ACC112 (cell line): ENCODE data around the gene TMEM86B.

Experiments
- H2AFZ ChIP-seq: fragments of 200-600 bp; sonication (generic); one replicate; pipeline ENCODE4 v1.6.0; 2017; ENCODE audit warnings: antibody characterized with exemption, low read length; ENCODE audit not compliant: unreplicated experiment
- H3K27ac ChIP-seq: fragments of 200-600 bp; sonication (generic); 2 replicates; pipeline ENCODE4 v1.5.1; 2014; ENCODE audit warnings: low read depth, mild to moderate bottlenecking, antibody characterized with exemption, low read length, moderate library complexity
- H3K27me3 ChIP-seq: fragments of 200-600 bp; sonication (generic); 2 replicates; pipeline ENCODE4 v1.6.1; 2014; ENCODE audit warnings: mild to moderate bottlenecking, antibody characterized with exemption, low read length, moderate library complexity, mixed read lengths; ENCODE audit not compliant: insufficient read depth
- H3K36me3 ChIP-seq: fragments of 200-600 bp; sonication (generic); 2 replicates; pipeline ENCODE4 v1.6.1; 2016; ENCODE audit warnings: mild to moderate bottlenecking, antibody characterized with exemption, low read length, moderate library complexity, mixed read lengths; ENCODE audit not compliant: insufficient read depth
- H3K4me1 ChIP-seq: fragments of 200-600 bp; sonication (generic); one replicate; pipeline ENCODE4 v1.6.1; 2016; ENCODE audit warnings: low read length, mixed read lengths; ENCODE audit not compliant: insufficient read depth, unreplicated experiment, control insufficient read depth
- H3K4me3 ChIP-seq: fragments of 200-600 bp; sonication (generic); 2 replicates; pipeline ENCODE4 v1.5.1; 2014; ENCODE audit warnings: mild to moderate bottlenecking, low read depth, low read length
- H3K79me2 ChIP-seq: fragments of 200-600 bp; sonication (generic); one replicate; pipeline ENCODE4 v1.6.0; 2016; ENCODE audit warnings: low read length; ENCODE audit not compliant: control insufficient read depth, unreplicated experiment, insufficient read depth

TMEM86B gene

GRCh38 chr19:55238030-55238429 is 9.5 kb upstream of the TMEM86B start:
- Histone ChIP-seq H3K27ac (no peak overlapping the region), H2AFZ (no peak overlapping the region), H3K4me3 (no peak overlapping the region), H3K79me2 (no peaks in the 10 kb centered on the region), H3K36me3 (no peaks in the 10 kb centered on the region), H3K27me3 (no peaks in the 10 kb centered on the region), H3K4me1 (no peaks in the 10 kb centered on the region)

- Histone ChIP-seq H3K79me2 (no peaks in the 10 kb centered on the region), H2AFZ (no peak overlapping the region), H3K27me3 (no peaks in the 10 kb centered on the region), H3K27ac (no peak overlapping the region), H3K4me3 (no peak overlapping the region), H3K4me1 (no peaks in the 10 kb centered on the region), H3K36me3 (no peaks in the 10 kb centered on the region)
Observed at GRCh38 chr19:55232986-55233385, 4.4 kb upstream of the TMEM86B start.

- H3K27ac ChIP-seq = no peak overlapping the region
- H3K36me3 ChIP-seq = no peaks in the 10 kb centered on the region
- H3K4me3 ChIP-seq = no peak overlapping the region
- no peaks in the 10 kb centered on the region for H3K27me3 ChIP-seq
- no peak overlapping the region for H2AFZ ChIP-seq
- H3K79me2 ChIP-seq = no peaks in the 10 kb centered on the region
- H3K4me1 ChIP-seq = no peaks in the 10 kb centered on the region
Observed at GRCh38 chr19:55232286-55232602, 3.7 kb upstream of the TMEM86B start.

GRCh38 chr19:55231391-55232285 is 3.1 kb upstream of the TMEM86B start:
- Histone ChIP-seq H3K79me2 (no peaks in the 10 kb centered on the region), H3K4me3 (no peak overlapping the region), H3K27ac (no peak overlapping the region), H2AFZ (no peak overlapping the region), H3K4me1 (no peaks in the 10 kb centered on the region), H3K27me3 (no peaks in the 10 kb centered on the region), H3K36me3 (no peaks in the 10 kb centered on the region)

- Histone ChIP-seq H3K27me3 (no peaks in the 10 kb centered on the region), H3K4me3 (no peak overlapping the region), H3K27ac (no peak overlapping the region), H2AFZ (no peak overlapping the region), H3K4me1 (no peaks in the 10 kb centered on the region), H3K79me2 (no peaks in the 10 kb centered on the region), H3K36me3 (no peaks in the 10 kb centered on the region)
Observed at GRCh38 chr19:55230780-55231179, 2.2 kb upstream of the TMEM86B start.

GRCh38 chr19:55230329-55230728 is 1.8 kb upstream of the TMEM86B start:
- Histone ChIP-seq H3K4me1 (no peaks in the 10 kb centered on the region), H3K36me3 (no peaks in the 10 kb centered on the region), H3K27me3 (no peaks in the 10 kb centered on the region), H2AFZ (no peak overlapping the region), H3K27ac (no peak overlapping the region), H3K4me3 (no peak overlapping the region), H3K79me2 (no peaks in the 10 kb centered on the region)

DNA sequence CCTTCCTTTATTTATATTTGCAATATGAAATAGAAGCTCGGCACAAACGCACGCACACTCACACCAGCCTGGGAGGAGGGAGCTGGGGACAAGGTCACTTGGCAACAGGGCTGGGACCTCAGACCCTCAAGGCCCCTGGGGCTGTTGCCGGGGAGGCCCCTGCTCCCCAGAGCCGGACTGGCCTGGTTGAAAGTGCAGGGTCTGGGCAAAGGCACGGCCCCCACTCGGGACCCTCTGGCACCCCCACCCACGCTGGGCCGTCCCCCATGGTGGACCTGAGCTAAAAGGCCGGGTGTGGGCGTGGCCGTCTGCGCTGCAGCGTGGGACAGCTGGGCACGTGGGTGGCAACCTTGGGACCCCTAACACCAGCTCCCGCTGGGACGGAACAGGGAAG is 1.2 kb upstream of the TMEM86B start:
- no peaks in the 10 kb centered on the region for H3K79me2 ChIP-seq
- H3K27ac ChIP-seq = no peak overlapping the region
- no peak overlapping the region for H3K4me3 ChIP-seq
- H3K27me3 ChIP-seq = no peaks in the 10 kb centered on the region
- H2AFZ ChIP-seq = no peak overlapping the region
- no peaks in the 10 kb centered on the region for H3K36me3 ChIP-seq
- H3K4me1 ChIP-seq = no peaks in the 10 kb centered on the region

- H3K27ac ChIP-seq = no peak overlapping the region
- no peaks in the 10 kb centered on the region for H3K27me3 ChIP-seq
- no peaks in the 10 kb centered on the region for H3K36me3 ChIP-seq
- H3K79me2 ChIP-seq = no peaks in the 10 kb centered on the region
- H3K4me1 ChIP-seq = no peaks in the 10 kb centered on the region
- H2AFZ ChIP-seq = no peak overlapping the region
- H3K4me3 ChIP-seq = no peak overlapping the region
Observed at GRCh38 chr19:55229145-55229788, 704 bp upstream of the TMEM86B start.

DNA sequence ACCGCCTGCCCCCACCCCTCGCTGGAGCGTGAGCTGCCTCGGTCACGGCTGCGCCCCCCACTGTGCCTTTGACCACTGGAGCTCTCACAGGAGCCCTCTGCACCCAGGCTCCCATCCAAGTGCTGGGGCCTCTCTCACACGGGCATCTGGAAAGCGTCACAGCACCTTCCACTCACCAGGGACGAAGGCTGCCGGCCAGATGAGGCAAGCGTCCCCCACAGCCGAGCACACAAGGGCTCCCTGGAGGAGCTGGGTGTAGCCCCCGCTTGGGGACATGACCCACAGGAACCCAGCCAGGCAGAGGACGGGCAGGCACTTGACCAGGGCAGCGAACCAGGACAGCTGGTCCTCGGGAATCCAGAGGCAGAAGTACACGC is 560 bp downstream of the TMEM86B start:
- no peaks in the 10 kb centered on the region for H3K27me3 ChIP-seq
- H3K4me3 ChIP-seq = no peak overlapping the region
- no peaks in the 10 kb centered on the region for H3K79me2 ChIP-seq
- H3K4me1 ChIP-seq = no peaks in the 10 kb centered on the region
- no peaks in the 10 kb centered on the region for H3K36me3 ChIP-seq
- no peak overlapping the region for H3K27ac ChIP-seq
- H2AFZ ChIP-seq = no peak overlapping the region

DNA sequence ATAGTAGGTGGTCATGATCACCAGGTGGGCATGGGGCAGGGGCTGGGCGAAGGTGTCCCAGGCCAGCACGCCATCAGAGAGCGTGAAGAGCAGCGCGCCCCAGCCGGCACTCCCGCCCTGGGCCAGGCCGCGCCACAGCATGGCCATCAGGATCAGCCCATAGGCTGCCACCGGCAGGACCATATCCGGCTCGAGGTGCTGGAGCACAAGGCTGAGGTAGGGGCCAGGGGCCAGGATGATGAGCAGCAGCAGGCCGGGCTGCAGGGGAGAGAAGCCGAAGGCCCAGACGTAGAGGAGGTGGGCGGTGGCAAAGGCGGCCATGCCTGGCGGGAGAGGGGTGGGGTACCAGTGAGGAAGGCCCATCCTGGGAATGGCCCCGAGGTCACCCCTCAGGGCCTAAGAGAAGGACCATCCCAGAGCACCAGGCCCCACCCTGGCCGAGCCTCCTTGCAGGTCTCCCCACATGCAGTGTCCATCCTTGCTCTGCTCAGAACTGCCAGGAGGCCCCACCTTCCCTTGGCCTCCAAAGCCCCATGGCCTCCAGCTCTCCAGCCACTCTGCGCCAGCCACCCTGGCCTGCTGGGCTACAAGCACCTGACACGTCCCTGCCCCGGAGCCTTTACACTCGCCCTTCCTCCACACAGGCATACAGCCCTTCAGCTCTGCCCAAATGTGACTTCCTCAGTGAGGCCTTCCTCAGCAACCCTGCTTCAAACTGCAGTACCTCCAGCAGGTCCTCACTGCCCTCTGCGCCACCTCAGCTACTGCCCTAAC is 1.1 kb downstream of the TMEM86B start:
- H2AFZ ChIP-seq = no peak overlapping the region
- no peaks in the 10 kb centered on the region for H3K4me1 ChIP-seq
- H3K4me3 ChIP-seq = no peak overlapping the region
- no peaks in the 10 kb centered on the region for H3K79me2 ChIP-seq
- no peaks in the 10 kb centered on the region for H3K27me3 ChIP-seq
- H3K27ac ChIP-seq = no peak overlapping the region
- no peaks in the 10 kb centered on the region for H3K36me3 ChIP-seq
